GM12878 (cell line): Measurements from ENCODE around the gene CENPF. TPM values are rescaled to one million over a fixed set of nuclear protein-coding genes. Genes with fewer than 3 reads are reported as not detected.

Experiments
- BCLAF1 ChIP-seq: fragments of 450-650 bp; IDR thresholded peaks from 2 replicates; pipeline ENCODE4 v1.6.1; 2017; ENCODE audit warnings: antibody characterized with exemption, mild to moderate bottlenecking, moderate library complexity
- BRCA1 ChIP-seq: IDR thresholded peaks from 2 replicates; pipeline ENCODE4 v1.6.1; 2011; ENCODE audit warnings: low read depth, low read length, improper control_type of control experiment
- CHD2 ChIP-seq: IDR thresholded peaks from 2 replicates; pipeline ENCODE4 v1.6.1; 2011; ENCODE audit warnings: low read depth, low read length, improper control_type of control experiment, borderline replicate concordance
- CREB1 ChIP-seq: IDR thresholded peaks from 2 replicates; pipeline ENCODE4 v1.6.1; 2012; ENCODE audit warnings: low read depth, mild to moderate bottlenecking, inconsistent platforms
- DPF2 ChIP-seq: fragments of 450-650 bp; IDR thresholded peaks from 2 replicates; pipeline ENCODE4 v1.6.1; 2017; ENCODE audit warnings: mild to moderate bottlenecking
- EZH2 ChIP-seq: IDR thresholded peaks from 2 replicates; pipeline ENCODE4 v1.6.1; 2012; ENCODE audit warnings: low read depth, mild to moderate bottlenecking, control low read depth, inconsistent platforms, low read length, borderline replicate concordance; ENCODE audit not compliant: control insufficient read depth
- FOXK2 ChIP-seq: fragments of 450-650 bp; IDR thresholded peaks from 2 replicates; pipeline ENCODE4 v1.6.1; 2017; ENCODE audit warnings: mild to moderate bottlenecking, moderate library complexity
- HDGF ChIP-seq: fragments of 450-650 bp; IDR thresholded peaks from 2 replicates; pipeline ENCODE4 v1.6.1; 2016; ENCODE audit warnings: antibody characterized with exemption
- PRDM15 ChIP-seq: fragments of 450-650 bp; formaldehyde crosslinking; IDR thresholded peaks from 2 replicates; pipeline ENCODE4 v1.4.0; 2020; ENCODE audit warnings: mild to moderate bottlenecking, moderate library complexity
- RAD21 ChIP-seq: IDR thresholded peaks from 2 replicates; pipeline ENCODE4 v1.6.1; 2011; ENCODE audit warnings: mild to moderate bottlenecking, low read depth, low read length, moderate library complexity; ENCODE audit not compliant: insufficient read depth
- SMC3 ChIP-seq: IDR thresholded peaks from 2 replicates; pipeline ENCODE4 v1.6.1; 2011; ENCODE audit warnings: low read length, improper control_type of control experiment, borderline replicate concordance
- TCF3 ChIP-seq: IDR thresholded peaks from 2 replicates; pipeline ENCODE4 v1.6.1; 2012; ENCODE audit warnings: low read depth, mild to moderate bottlenecking, low read length, borderline replicate concordance; ENCODE audit not compliant: insufficient read depth
- ZBTB11 ChIP-seq: fragments of 450-650 bp; formaldehyde crosslinking; IDR thresholded peaks from 2 replicates; pipeline ENCODE4 v1.5.0; 2022; ENCODE audit warnings: mild to moderate bottlenecking, missing genetic modification characterization
- ZBTB4 ChIP-seq: fragments of 450-650 bp; formaldehyde crosslinking; IDR thresholded peaks from 2 replicates; pipeline ENCODE4 v1.4.0; 2022; ENCODE audit warnings: mild to moderate bottlenecking, moderate library complexity
- polyA plus RNA-seq, 11 experiments: library from polyadenylated mRNA; depleted of rRNA in 4 of 11; unstranded in 6 of 11; stranded (reverse) in 5 of 11; fragments of >200 nt; fragmentation: Nextera tagmentation in 4 of 11; fragmentation: Illumina TruSeq in 1 of 11; extraction: Ambion mirVana in 4 of 11; extraction: Trizol in 1 of 11; gene quantifications; 1 replicate in 1 of 11; 2 replicates in 10 of 11; pipeline versions ENCODE4 v1.2.1 to v1.2.3, GENCODE V29; 2011 to 2016; ENCODE audit warnings: inconsistent platforms in 2 of 11, missing spikeins in 2 of 11, low read depth in 1 of 11
- total RNA-seq, 4 experiments: library from RNA; depleted of rRNA in 3 of 4; stranded (reverse); fragments of >200 nt in 3 of 4; fragmentation: Illumina TruSeq in 1 of 4; extraction: Trizol in 1 of 4; gene quantifications; 2 replicates each; pipeline versions ENCODE4 v1.2.1 to v1.2.3, GENCODE V29; 2013 to 2021

Gene CENPF
- total and polyA plus RNA-seq, 10 of the 15 experiments (the other 5 are each of a cell fraction or from before 2014, with no cell fraction given): 26.0 to 132 (median 70.5) TPM

- no peak for TF ChIP-seq RAD21
- TF ChIP-seq DPF2: no peak
- TF ChIP-seq SMC3: no peak
- TF ChIP-seq PRDM15 (CRISPR knock-in tag): no peak
- TF ChIP-seq FOXK2: peak; percentile 82
- peak; percentile 79; the same call in 1 of the 2 replicates for TF ChIP-seq CHD2
- TF ChIP-seq BRCA1: no peak
- no peak for TF ChIP-seq HDGF
- peak; percentile 51; the same call in 1 of the 2 replicates for TF ChIP-seq CREB1
- no peak for TF ChIP-seq EZH2
- no peak for TF ChIP-seq ZBTB11
- TF ChIP-seq TCF3: 0 out of 2 replicates have a peak, but pooled peaks have one; percentile 40
- TF ChIP-seq BCLAF1: no peak
- no peak for TF ChIP-seq ZBTB4 (CRISPR knock-in tag)
Measured at GRCh38 chr1:214602764-214603657, at the start of gene CENPF (continued).
